NCI-H524 treated with DMSO at 0.1 percent for 48 hours (cell line): ENCODE results near the gene ZNF428.
"Not testable (repeated sequence)": the region's sequence is repeated elsewhere in the genome, so short reads cannot be mapped to it uniquely, and the experiment has no call there.

ENCODE experiments used
- DNase-seq: peaks from one replicate; lab custom pipeline; 2025; lab: John Stamatoyannopoulos, UW

ZNF428 gene, protein sequence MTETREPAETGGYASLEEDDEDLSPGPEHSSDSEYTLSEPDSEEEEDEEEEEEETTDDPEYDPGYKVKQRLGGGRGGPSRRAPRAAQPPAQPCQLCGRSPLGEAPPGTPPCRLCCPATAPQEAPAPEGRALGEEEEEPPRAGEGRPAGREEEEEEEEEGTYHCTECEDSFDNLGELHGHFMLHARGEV

DNA sequence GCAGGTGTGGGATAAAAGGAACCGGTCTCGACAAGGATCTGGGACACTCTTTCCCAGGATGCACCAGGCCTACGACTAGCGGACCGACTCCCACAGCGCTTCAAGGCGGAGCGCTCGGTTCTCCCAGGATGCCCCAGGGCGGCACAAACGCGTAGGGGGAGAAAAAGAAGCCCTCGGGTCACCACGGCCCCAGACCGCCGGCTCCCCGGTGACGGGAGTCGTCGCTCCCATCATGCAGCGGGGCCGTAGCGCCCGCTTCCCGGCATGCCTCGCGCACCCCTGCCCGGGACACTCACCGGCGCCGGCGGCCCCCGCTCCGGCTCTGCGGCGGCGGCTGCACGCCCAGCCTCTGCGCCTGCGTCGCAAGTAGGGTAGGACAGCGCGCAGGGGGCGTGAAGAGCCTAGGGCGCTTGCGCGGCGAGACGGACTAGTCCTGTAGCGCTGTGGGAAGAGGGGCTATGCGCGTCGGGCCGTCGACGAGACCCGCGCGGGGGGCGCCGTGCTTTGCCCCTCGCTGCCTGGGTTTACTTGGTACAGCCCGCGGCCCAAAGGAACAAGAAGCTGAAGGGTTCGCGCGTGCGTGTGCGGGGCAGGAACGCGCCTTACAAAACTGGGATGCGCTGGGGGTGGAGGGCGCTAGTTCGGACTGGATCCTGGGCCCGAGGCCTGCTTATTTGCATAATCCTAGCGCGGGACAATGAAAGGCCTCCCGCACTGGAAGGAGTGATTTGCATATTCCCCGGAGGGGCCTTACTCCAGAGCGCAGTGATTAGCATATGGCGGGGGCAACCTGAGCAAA, at the start of gene ZNF428:
Gene ZNF428, minus strand, starts transcription at position 368 of the 799 bp plus-strand sequence. CDS start 5,325 bp downstream, outside the sequence.
- DNase-seq, result peak; percentile 72

DNA sequence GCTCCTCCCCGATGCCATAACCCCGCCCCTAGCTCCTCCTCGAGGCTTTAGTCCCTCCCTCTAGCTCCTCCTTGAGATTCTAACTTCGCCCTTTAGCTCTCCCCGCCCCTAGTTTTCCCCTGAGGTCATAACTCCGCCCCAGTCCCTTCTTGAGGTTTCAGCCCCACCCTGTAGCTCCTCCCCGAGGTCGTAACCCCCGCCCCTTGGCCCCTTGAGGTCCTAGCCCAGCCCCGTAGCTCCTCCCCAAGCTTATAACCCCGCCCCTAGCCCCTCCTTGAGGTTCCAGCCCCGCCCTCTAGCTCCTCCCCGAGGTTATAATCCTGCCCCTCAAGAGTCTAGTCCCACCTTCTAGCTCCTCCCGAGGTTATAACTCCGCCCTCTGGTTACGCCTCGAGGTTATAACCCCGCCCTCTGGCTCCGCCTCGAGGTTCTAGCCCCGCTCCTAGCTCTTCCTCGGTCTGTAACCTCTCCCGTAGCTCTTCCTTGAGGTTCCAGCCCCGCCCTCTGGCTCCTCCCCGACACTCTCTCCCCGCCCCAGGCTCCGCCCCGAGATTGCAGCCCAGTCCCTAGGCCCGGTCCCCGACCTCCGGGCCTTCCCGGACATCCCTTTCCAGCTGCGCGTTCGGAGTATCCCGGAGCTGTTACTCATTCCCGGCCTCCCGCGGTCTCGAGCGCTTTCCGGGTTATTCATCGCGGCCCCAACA, 49.1 kb upstream of the ZNF428 start:
- peak; percentile 47 for DNase-seq

DNA sequence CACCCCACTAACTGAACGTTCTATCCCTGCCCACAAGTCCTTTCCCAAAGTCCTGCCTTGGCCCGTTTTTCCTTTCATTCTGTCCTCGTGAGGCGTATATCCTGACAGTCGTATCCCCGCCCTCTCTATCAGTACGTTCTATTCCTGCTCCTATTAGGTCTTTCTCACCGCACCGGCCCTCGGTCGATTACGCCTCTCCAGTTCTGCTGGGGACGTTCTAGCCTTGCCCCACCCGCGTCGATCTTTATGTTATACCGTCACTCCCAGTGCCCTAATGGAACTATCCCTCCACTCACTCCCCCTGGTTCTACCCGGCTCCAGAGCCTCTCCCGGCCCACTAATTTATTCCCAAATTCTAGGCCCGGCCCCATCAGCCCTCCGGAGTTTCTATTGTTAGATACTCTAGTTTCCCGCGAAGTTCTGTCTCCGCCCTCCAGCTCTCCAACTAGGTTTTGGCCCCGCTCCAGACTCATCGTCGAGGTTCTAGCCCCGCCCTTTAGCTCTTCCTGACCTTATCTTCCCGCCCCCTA, 48.5 kb upstream of the ZNF428 start:
- no peak for DNase-seq

DNA sequence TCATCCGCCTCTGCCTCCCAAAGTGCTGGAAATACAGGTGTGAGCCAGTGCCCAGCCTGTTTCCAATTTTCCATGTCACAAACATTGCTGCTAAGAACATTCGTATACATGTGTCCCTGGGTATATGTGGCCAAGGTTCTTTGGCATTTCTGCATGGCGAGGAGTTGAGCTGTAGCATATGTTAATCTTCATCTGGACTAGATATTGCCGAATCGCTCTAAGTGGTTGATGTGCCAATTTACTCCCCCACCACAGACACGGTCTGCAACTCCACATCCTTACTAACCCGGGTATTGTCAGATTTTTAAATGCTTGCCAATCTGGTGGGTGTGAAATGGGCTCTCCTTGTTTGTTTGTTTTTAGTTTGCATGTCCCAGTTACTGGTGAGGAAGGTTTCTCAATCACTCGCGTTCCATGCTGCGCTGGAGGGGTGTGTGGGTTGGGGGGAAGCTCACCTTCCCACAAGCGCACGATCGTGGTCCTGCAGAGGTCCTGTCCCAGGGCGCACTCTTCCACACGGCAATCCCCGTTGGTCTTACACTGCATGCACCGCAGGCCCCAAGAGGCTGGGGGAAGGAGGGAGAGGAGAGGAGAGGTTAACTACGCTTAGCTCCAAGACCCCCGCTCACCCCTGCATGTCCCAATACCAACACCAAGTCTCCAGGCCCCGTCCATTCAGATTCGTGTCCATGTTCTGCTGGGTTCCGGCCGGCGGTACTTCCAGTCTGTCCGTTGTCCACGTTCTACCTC, 47.9 kb upstream of the ZNF428 start:
- no peak for DNase-seq

DNA sequence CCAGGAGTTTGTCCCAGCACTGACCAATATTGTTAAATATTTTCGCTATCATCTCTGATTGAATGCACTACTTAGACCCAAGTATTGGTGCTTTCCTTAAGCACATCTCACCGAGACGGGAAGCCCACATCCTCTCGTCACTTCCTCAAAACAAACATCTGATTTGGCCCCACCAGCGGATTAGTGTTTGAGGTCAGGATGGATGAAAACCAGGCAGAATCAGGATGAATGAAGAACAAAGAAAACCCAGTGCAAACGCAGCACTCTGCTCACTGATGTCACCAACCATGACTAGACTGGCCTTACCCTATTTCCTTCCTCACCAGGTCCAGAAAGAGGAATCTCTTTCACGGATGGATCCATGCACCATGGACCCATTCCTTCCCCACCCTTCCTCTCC, 44.6 kb upstream of the ZNF428 start:
- DNase-seq, result no peak

DNA sequence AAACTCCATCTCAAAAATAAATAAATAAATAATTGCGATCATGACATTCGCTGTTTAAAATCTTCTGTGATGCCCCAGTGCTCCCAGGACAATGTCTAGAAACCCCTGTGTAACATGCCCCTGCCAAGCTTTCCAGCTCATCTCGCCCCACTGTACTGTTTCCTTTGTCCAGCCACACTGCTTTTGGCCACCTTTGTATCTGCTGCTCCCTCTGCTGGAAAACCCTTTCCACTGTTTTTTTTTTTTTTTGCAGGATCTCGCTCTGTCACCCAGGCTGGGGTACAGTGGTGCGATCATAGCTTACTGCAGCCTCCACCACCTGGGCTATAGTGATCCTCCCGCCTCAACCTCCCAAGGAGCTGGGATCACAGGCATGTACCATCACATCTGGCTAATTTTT, 43.1 kb upstream of the ZNF428 start:
- no peak for DNase-seq

DNA sequence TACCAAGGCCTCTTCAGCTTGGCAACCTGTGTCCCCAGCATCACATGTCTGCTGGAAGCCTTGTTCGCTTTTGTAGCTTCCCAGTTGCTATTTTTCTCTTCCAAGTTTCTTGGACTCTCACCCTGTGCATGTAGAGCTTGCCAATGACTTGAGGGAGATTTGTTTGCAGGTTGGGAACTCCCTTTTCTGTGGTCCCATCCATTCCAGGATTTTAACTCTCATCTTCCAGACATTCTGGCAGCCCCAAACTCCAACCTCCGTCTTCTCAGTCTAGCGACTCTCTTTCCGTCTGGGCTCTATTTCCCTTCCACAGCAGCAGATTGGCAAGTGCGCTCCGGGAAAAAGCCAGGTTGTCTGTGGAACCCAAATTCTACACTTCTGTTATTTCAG, 41.5 kb upstream of the ZNF428 start:
- DNase-seq, result no peak

DNA sequence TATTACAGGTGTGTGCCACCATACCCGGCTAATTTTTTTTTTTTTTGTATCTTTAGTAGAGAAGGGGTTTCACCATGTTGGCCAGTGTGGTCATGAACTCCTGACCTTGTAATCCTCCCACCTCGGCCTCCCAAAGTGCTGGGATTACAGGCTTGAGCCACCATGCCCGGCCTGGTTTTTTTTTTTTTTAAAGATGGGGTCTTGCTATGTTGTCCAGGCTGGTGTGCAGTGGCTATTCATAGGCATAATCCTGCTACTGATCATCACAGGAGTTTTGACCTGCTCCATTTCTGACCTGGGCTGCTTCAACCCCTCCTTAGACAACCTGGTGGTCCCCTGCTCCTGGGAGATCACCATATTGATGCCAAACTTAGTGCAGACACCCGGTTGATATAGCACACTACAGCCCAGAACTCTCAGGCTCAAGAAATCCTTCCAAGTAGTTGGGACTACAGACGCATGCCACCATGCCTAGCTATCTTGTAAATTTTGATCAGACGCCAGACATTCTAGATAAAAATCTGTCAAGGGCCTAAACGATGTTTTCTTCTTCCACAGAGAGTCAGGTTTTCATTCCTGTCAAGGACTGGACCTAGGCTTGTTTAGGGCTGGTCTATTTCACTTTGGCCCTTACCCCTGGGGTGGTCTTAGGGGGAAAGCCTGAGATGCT, 41.0 kb upstream of the ZNF428 start:
- DNase-seq, result no peak

DNA sequence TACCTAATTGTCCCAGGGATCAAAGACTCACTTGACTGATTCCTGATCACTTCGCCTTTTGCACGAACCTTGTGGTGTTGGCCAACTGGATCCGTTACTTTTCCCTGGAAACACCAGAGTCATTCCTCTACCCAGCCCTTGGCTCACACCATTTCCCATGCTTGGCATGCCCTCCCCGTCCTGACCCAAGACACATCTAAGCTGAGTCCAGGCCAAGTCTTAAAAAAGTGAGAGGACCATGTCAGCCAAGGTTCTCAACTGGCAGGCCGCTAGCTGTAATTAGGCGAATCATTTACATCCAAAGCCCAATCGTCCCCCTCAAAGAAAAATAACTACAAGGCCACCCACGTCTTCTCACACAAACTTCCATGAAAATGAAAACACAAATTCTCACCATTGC, 39.1 kb upstream of the ZNF428 start:
- no peak for DNase-seq

DNA sequence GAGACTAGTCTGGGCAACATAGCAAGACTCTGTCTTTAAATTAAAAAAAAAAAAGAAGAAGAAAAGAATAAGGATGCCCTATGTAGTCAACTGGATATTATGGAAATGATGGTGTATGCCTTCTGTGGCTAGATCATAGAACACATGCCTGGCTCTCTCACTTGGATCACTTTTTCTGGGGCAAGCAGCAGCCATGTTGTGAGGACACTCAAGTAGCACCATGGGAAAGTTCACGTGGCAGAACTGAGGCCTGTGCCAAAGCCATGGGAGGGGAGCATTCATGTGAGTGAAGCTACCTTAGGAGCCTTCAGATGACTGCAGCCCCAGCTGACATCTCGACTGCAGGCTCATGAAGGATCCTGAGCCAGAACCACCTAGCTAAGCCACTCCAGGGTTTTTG, 38.6 kb upstream of the ZNF428 start:
- no peak for DNase-seq

DNA sequence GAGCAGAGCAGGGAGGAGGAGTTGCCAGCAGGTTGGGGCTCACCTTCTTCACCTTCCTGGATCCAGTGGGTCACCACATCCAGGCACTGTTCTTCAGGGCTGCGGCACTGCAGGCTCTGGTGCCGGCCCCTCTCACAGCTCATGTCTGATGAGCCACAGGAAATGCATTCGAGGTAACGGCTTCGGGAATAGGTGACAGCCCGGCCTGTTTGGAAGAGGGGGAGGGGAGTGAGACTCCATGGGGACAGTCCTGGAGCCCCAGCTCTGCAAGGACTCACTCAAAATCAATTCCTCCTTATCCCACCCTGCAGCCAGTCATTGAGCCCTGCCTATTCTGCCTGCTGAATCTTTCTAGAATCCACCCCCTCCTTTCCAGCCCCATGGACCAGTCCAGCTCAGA, 37.0 kb upstream of the ZNF428 start:
- no peak for DNase-seq

DNA sequence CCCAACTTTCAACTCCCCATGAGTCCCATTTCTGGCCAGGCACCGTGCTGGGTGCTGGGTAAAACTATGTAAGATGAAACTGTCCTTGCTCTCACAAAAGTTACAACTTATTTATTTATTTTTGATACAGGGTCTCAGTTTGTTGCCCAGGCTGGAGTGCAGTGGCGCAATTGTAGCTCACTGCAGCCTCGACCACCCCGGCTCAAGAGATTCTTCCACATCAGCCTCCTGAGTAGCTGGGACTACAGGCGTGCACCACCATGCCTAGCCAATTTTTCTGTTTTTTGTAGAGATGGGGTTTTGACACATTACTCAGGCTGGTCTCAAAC, 33.1 kb upstream of the ZNF428 start:
- DNase-seq, result no peak

DNA sequence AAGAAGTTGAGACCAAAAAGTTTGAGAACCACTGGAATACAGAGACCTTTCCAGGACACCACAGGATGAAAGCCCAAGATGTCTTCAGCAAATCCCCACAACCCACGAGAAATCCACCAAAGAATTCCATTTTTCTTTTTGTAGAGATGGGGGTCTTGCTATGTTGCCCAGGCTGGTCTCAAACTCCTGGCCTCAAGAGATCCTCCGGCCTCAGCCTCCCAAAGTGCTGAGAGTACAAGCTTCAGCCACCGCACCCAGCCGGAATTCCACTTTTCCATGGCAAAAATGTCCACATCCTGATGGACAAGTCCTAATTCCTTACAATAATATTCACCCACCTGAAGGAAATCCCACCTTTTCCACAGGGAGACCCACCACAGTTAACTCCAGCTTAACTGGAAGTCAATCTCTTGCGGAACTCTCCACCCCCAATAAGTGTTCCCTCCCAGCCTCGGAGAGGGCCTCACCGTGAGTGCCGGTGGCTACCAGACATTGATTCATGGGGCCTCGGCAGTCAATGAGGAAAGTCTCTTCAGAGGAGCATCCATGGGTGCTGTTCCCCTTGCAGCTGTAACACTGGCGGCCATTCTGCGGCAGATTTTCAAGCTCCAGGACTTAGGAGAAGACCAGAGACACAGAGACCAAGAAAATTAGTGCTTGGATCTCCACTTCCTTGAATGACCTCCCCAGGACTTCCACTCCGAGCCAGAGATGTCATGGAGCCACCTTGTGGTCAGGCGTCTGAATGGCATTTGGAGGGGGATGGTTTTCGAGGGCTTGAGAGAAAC, 32.5 kb upstream of the ZNF428 start:
- DNase-seq, result no peak

DNA sequence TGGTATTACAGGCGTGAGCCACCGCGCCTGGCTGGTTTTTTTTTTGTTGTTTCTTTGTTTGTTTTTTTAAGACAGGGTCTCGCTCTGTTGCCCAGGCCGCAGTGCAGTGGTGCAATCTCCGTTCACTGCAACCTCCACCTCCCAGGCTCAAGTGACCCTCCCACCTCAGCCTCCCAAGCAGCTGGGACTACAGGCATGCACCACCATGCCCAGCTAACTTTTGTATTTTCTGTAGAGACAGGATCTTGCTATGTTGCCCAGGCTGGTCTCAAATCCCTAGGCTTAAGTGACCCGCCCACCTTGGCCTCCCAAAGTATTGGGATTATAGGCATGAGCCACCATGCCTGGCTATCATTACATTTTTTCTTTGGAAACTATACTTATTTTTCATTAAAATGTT, 30.8 kb upstream of the ZNF428 start:
- DNase-seq, result not testable (repeated sequence)

DNA sequence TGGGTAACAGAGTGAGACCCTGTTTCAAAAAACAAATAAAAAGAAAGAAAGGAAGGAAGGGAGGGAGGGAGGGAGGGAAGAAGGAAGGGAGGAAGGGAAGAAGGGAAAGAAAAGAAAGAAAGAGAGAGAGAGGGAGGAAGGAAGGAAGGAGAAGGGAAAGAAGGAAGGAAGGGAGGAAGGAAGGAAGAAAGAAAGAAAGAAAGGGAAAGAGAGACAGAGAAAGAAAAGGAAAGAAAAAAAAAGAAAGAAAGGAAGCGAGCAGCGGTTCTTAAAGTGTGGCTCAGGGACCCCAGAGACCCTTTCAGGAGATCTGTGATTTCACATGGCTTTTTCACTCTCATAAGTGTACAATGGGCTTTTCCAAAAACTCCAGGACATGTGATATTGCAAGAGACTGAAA, 30.1 kb upstream of the ZNF428 start:
- DNase-seq, result no peak

DNA sequence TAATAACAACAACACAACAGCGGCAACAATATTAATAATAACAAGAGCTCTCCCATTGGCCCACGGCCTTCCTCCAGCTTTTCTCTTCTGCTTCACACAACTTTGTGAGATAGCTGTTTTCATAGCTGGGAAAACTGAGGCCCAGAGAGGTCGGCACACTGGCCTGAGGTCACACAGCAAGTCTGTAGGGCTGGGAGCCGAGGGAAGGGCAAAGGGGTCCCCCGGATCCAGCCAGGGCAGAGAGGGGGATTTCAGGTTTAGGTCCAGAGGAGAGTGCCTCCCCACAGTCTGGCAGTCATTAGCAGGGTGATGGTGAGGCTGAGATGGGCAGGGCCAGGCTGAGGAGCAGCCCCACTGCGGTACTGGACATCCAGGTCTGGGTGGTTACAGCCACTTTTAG, 29.2 kb upstream of the ZNF428 start:
- DNase-seq, result no peak

DNA sequence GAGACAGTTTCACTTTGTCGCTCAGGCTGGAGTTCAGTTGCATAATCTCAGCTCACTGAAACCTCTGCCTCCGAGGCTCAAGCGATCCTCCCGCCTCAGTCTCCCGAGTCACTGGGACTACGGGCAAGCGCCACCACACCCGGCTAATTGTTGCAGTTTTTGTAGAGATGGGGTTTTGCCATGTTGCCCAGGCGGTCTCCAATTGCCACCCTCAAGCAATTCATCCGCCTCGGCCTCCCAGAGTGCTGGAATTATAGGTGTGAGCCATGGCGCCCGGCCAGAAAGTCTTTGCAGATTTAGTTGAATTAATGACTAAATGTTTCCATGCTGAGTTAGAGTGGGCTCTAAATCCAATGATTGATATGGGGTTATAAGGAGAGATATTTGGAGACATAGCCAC, 24.8 kb upstream of the ZNF428 start:
- no peak for DNase-seq

DNA sequence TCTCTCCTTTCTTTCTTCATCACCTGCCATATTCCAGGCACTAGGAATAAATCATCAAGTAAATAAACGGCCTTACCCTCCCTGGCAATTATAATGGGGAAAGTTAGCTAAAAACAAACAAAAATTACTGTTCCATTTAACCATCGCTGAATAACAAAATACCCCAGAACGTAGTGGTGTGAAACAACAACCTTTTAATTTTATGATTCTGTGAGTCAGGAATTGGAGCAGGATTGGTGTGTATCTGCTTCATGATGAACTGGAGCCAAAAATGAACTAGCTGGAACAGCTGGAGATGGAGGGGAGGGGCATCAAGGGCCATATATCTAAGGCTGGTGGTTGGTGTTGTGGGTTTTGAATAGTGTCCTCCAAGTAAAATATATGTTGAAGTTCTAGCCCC, 23.9 kb upstream of the ZNF428 start:
- no peak for DNase-seq

DNA sequence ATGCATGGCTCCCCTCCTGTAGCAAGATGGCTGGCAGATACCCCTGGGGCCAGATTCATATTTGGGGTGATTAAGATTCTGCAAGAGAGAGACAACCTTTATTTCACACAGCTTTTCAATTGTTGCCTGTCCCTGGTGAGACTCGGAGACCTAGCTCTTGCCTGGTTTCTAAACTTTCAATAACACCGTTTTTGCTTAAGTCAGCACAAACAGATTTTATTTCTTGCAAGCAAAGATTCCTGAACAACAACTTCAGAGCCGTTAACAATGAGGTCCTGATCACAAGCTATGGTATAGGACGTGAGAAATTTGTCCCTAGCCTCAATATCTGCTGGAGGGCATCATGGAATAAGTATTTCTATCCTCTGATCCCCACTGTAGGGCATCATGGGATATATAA, 23.1 kb upstream of the ZNF428 start:
- no peak for DNase-seq

DNA sequence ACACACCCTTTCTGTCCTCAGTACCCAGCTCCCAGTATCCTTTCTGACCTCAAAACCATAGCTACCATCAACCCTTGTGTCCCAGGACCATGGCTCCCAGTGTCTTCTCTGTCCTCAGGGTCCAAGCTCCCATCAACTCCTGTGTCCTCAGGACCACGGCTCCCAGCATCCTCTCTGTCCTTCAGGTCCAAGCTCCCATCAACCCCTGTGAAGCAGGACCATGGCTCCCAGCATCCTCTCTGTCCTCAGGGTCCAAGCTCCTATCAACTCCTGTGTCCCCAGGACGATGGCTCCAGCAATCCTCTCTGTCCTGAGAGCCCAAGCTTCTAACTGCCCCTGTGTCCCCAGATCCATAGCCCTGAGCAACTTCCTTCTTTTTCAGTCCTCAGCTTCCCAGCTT, 21.9 kb upstream of the ZNF428 start:
- no peak for DNase-seq

DNA sequence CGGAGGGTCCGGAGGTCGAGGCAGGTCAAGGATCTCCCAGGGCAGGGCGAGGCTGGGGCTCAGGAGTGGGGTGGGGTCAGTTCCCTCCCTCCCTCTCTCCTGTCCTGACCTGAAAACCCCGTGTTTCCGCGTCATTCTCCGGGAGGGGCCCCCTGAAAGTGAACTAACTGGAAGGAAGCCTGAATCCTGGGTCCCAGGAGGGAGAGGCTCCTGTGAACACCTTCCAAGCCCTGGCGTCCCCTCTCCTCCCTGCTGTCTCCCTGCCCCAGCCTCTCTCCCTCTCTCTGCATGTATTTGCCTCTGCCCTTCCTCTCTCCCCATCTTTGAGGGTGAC, 21.0 kb upstream of the ZNF428 start:
- no peak for DNase-seq
